Mesodermal cell (in vitro differentiated cells): ENCODE measurements around the gene EIF3C.
"Not testable (repeated sequence)": the region's sequence is repeated elsewhere in the genome, so short reads cannot be mapped to it uniquely, and the experiment has no call there.

Experiments used
- H3K27ac ChIP-seq: 2 replicates; pipeline ENCODE4 v1.7.0; 2013; ENCODE audit warnings: mild to moderate bottlenecking, low read depth, low read length, moderate library complexity; ENCODE audit not compliant: severe bottlenecking
- H3K36me3 ChIP-seq: 2 replicates; pipeline ENCODE4 v1.7.1; 2013; ENCODE audit warnings: mild to moderate bottlenecking, low read length, moderate library complexity; ENCODE audit not compliant: control insufficient read depth, insufficient read depth
- H3K4me1 ChIP-seq: one replicate; pipeline ENCODE4 v1.7.1; 2013; ENCODE audit warnings: mild to moderate bottlenecking, low read length; ENCODE audit not compliant: insufficient read depth, control insufficient read depth, poor library complexity, severe bottlenecking
- H3K4me3 ChIP-seq: 2 replicates; pipeline ENCODE4 v1.7.0; 2013; ENCODE audit warnings: low read length, control low read depth, mild to moderate bottlenecking; ENCODE audit not compliant: insufficient read depth, poor library complexity, severe bottlenecking; ENCODE audit errors: extremely low read depth
- H3K9me3 ChIP-seq: 2 replicates; pipeline ENCODE4 v1.7.1; 2013; ENCODE audit warnings: mild to moderate bottlenecking, low read length, moderate library complexity; ENCODE audit not compliant: control insufficient read depth
- WGBS, 2 experiments: methylation state at CpG; one replicate each; pipeline ENCODE4 v1.1.5; 2013; ENCODE audit warnings: missing lambda C conversion rate in 2 of 2; ENCODE audit not compliant: insufficient coverage in 2 of 2; 5-methylcytosine and 5-hydroxymethylcytosine counted together

EIF3C gene

DNA sequence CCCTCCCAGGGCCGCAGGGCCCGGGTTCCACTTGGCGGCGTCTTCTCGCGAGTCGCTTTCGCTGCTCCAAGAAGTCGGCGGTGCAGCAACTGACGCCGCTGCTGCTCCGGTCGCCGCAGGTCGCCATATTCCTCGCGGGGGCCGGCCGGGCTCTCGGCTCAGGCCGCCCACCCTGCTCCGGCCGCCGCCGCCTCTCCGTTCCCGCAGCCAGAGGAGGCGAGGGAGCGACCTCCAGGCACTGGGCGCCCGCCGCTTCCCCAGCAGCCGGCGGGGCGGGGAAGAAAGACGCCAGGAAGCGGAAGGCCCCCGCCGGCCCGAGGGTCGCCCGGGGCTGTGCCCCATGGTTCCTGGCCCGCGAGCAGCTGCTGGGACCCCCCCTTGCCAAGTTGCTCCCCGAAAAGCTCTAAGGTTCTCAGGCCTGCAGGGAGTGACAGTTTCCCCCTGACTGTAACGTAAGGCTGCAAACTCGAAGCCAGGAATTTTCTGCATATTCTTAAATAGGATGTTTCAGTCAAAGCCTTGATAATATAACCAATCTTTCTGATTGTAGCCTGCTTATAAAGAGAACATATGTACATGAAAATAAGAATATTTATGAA lies 39.3 kb downstream of the EIF3C start:
- no CpG with 5 or more reads among the region's 48 CpGs for WGBS, 2 experiments
- not testable (repeated sequence) for H3K9me3 ChIP-seq, H3K27ac ChIP-seq, H3K4me1 ChIP-seq, H3K36me3 ChIP-seq, H3K4me3 ChIP-seq

DNA sequence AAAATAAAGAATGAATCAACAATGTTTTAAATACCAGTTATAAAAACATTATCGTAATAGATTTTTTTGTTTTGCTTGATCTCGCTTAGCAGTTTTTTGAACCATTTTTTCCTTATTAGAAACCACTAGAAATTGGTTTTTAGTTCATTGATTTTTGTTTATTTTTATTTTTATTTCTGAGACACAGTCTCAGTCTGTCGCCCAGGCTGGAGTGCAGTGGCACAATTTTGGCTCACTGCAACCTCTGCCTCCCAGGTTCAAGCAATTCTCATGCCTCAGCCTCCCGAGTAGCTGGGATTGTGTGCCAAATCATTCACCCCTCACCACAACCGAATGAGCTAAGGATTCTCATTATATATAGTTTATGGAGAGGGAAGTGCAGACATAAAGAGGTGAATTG lies 40.2 kb downstream of the EIF3C start, which contains the start of gene NPIPB9:
Gene NPIPB9, plus strand, starts transcription at position 301 of the 400 bp plus-strand sequence.
- not testable (repeated sequence) for H3K9me3 ChIP-seq, H3K4me1 ChIP-seq, H3K27ac ChIP-seq, H3K4me3 ChIP-seq, H3K36me3 ChIP-seq
- WGBS, 2 experiments, result no CpG with 5 or more reads among the region's 5 CpGs

DNA sequence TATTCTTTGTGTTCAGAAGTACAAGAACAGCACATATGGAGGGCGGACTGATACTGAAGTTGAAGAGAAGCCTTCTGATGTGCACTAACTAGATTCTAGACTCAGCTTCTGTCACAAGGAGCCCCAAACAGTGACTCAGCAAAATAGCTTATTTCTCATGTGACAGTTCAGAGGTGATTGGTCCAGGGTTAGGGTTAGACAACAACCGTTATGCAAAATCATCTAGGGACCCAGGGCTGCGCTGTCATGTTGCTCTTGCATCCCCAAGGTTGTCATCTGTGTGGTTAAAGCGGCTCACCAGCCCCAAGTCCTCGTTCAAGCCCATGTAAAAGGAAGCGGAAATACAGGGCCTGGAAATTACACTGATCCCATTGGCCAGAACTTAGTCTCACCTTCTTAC lies 70.4 kb downstream of the EIF3C start:
- not testable (repeated sequence) for H3K27ac ChIP-seq, H3K4me1 ChIP-seq, H3K9me3 ChIP-seq, H3K36me3 ChIP-seq, H3K4me3 ChIP-seq
- no CpG with 5 or more reads among the region's 6 CpGs for WGBS, 2 experiments

DNA sequence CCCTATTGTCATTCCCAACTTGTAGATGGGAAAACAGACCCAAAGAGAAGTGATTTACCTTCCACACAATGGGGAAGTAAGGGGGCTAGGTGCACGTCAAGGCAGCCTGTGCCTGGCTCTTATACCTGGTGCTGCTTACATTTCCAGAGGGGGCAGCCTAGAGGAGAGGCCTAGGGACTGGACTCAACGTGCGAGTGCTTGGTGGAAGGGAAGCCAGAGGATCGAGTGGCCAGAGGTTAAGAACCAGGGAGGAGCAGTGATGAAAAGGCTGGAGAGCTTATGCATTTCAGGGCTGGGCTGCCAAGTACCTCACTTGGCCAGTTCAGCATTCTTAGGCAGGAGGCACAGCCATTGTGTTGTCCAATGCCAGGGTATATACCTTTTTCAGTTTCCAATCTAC lies 71.1 kb downstream of the EIF3C start:
- not testable (repeated sequence) for H3K4me3 ChIP-seq, H3K27ac ChIP-seq, H3K9me3 ChIP-seq, H3K36me3 ChIP-seq, H3K4me1 ChIP-seq
- no CpG with 5 or more reads among the region's 4 CpGs for WGBS, 2 experiments
